ENCODE measurements around the gene TRERF1. TPM values are rescaled to one million over a fixed set of nuclear protein-coding genes. Genes with fewer than 3 reads are reported as not detected.

Gene TRERF1
- total and polyA plus RNA-seq, 12 donors, result 4.7 to 16.6 (median 8.0) TPM

DNA sequence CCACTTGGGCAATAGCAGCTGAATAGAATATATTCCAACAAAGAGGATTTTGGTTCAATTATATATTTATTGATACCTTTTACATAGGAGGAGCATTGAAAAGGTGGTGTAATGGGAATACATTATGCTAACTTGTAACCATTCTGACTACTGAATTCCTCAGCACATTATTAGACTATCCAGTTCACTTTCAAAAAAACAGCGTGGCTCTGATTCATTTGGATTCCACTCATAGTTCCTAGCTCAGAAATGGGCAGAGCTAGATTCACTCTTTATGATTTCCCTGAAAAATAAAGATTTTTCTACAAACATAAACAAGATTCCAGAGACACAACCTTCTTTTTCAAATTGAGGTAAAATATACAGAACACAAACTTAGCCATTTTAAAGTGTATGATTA, 9.2 kb upstream of the TRERF1 start:
- no peaks in the 10 kb centered on the region for H3K36me3 ChIP-seq (replicated peaks in 1 of 2)
- H3K4me1 ChIP-seq (replicated peaks in 1 of 2), result no peaks in the 10 kb centered on the region
- H3K27me3 ChIP-seq, result no peaks in the 10 kb centered on the region
- no peak overlapping the region for H3K4me3 ChIP-seq
- intact Hi-C loops (cut with DNase I), result loop anchor here in 1 of 2 donors (10.0 kb wide), 1 partner anchor 54 kb away; no protein-coding TSS in a partner anchor
- DNase-seq, result no peak
- H3K27ac ChIP-seq, result no peak overlapping the region
- no peaks in the 10 kb centered on the region for H3K9me3 ChIP-seq (replicated peaks in 1 of 3)
- WGBS, 4 donors, result 64 to 80% (median 70%) methylated on average over 1 of the region's 1 CpG
- TF ChIP-seq, protein P1, sequence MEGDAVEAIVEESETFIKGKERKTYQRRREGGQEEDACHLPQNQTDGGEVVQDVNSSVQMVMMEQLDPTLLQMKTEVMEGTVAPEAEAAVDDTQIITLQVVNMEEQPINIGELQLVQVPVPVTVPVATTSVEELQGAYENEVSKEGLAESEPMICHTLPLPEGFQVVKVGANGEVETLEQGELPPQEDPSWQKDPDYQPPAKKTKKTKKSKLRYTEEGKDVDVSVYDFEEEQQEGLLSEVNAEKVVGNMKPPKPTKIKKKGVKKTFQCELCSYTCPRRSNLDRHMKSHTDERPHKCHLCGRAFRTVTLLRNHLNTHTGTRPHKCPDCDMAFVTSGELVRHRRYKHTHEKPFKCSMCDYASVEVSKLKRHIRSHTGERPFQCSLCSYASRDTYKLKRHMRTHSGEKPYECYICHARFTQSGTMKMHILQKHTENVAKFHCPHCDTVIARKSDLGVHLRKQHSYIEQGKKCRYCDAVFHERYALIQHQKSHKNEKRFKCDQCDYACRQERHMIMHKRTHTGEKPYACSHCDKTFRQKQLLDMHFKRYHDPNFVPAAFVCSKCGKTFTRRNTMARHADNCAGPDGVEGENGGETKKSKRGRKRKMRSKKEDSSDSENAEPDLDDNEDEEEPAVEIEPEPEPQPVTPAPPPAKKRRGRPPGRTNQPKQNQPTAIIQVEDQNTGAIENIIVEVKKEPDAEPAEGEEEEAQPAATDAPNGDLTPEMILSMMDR (IDR thresholded peaks at IDR 0.05), result no peak
- TF ChIP-seq POLR2A (IDR thresholded peaks at IDR 0.05), result no peak

DNA sequence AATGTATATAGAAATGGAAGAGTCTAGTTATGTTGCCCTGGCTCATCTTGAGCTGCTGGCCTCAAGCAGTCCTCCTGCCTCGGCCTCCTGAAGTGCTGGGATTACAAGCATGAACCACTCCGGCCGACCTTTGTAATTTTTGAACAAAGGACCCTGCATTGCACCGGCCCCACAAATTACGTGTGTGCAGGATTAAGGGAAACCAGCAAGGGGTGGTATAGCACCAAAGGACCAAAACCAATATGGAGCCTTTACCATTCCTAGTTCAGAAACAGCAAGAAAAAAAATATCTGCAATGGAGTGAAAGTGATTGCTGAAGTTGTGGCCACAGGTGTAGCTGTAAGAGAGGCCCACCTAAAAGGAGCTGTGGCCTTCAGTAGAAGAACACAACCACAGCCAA, 8.2 kb upstream of the TRERF1 start:
- Histone ChIP-seq H3K4me3 (no peak overlapping the region), H3K27ac (no peak overlapping the region), H3K27me3 (no peaks in the 10 kb centered on the region), H3K36me3 (replicated peaks in 1 of 2) (no peaks in the 10 kb centered on the region), H3K9me3 (replicated peaks in 1 of 3) (no peaks in the 10 kb centered on the region), H3K4me1 (replicated peaks in 1 of 2) (no peaks in the 10 kb centered on the region)
- no peak for DNase-seq
- no peak for TF ChIP-seq POLR2A (IDR thresholded peaks at IDR 0.05)
- TF ChIP-seq, protein P1 (IDR thresholded peaks at IDR 0.05), result no peak
- intact Hi-C loops (cut with DNase I), result loop anchor here in 1 of 2 donors (10.0 kb wide), 1 partner anchor 55 kb away; no protein-coding TSS in a partner anchor
- 92 to 97% (median 94%) methylated on average over 5 of the region's 5 CpGs for WGBS, 4 donors

DNA sequence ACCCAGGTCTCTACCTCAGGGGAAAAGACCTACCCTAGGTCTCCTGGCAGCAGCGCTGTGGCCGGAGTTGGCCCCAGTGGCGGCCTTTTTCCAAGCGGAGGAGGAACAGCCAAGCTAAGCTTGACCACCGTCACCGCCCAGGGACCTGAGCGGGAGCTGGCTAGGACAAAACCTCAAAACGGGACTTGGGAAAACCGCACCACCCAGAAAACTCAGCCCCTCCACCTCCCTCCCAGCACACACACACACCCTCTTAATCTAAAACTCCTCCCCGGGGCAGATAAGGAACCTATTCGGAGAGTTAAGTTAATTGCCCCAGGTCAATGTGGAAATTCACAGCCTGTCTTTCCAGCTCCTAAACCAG, 2.7 kb upstream of the TRERF1 start:
- H3K36me3 ChIP-seq (replicated peaks in 1 of 2), result no peaks in the 10 kb centered on the region
- intact Hi-C loops (cut with DNase I), result no loop called here
- H3K27me3 ChIP-seq, result no peaks in the 10 kb centered on the region
- peak overlapping the region in 1 of 4 donors; percentile 65 for H3K4me3 ChIP-seq
- WGBS, 4 donors, result 22 to 56% (median 26%) methylated on average over 7 to 11 of the region's 11 CpGs
- DNase-seq, result peak in 6 of 7 donors; percentile 29 to 55 (median 46)
- no peaks in the 10 kb centered on the region for H3K9me3 ChIP-seq (replicated peaks in 1 of 3)
- peak overlapping the region in 3 of 5 donors; percentile 79 to 92 (median 88) for H3K27ac ChIP-seq
- peaks cover 21 to 25% of the 10 kb centered on the region in 2 donors for H3K4me1 ChIP-seq (replicated peaks in 1 of 2)
- no peak for TF ChIP-seq POLR2A (IDR thresholded peaks at IDR 0.05)
- TF ChIP-seq, protein P1 (IDR thresholded peaks at IDR 0.05), result no peak

DNA sequence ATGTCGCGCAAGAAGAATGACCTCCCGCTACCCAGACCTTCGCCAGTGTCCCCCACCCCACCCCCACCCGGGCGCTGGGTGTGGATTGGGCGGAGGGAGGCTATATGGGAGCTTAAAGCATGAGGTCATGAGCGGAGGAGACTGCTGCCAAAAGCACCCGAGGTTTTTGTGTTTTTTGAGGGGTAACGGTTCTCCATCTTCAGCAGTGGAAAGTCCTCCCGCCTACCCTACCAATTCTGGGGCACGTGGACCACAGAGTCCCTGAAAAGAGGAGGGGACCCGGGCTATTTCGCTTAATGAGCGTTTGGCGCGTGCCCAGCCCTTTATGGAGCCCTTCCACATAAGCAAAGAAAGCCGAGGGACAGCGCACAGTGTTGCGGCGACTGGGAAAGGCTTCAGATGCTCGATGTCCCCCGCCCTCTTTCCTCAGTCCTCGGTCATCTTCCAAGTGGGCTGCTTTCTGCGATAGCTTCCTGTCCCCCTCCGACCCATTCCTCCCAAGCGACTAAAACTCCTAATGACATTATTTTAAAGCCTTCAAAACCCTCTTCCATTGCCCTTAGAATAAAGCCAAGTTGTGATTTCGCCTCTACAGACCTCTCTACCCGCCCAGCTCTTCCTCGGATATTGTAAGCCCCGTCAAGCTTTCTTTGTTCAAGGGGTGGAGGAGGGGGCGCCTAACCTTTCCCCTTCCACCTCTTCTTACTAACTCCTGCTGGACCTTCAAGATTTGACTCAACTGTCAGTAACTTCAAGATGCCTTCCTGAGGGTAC, 2.1 kb upstream of the TRERF1 start:
- H3K9me3 ChIP-seq (replicated peaks in 1 of 3), result no peaks in the 10 kb centered on the region
- H3K4me3 ChIP-seq, result peak overlapping the region in 2 of 4 donors; percentile 62 to 65
- TF ChIP-seq, protein P1 (IDR thresholded peaks at IDR 0.05), result no peak
- peak; percentile 16 to 18 for TF ChIP-seq POLR2A (IDR thresholded peaks at IDR 0.05)
- peak overlapping the region in 3 of 5 donors; percentile 79 to 92 (median 88) for H3K27ac ChIP-seq
- intact Hi-C loops (cut with DNase I), result no loop called here
- H3K36me3 ChIP-seq (replicated peaks in 1 of 2), result no peaks in the 10 kb centered on the region
- H3K4me1 ChIP-seq (replicated peaks in 1 of 2), result peaks cover 21 to 30% of the 10 kb centered on the region in 2 donors
- DNase-seq, result peak; percentile 36 to 76 (median 57)
- 2 to 10% (median 3%) methylated on average over 26 to 32 of the region's 32 CpGs for WGBS, 4 donors
- H3K27me3 ChIP-seq, result no peaks in the 10 kb centered on the region
